Ascending aorta (tissue), 2 donors: ENCODE data around the gene MTCL1. TPM values are rescaled to one million over a fixed set of nuclear protein-coding genes. Genes with fewer than 3 reads are reported as not detected.

Experiments
- DNase-seq, 2 donors: peaks; one replicate each; pipeline ENCODE4 v3.0.0-alpha.2; 2019; ENCODE audit warnings: low spot score in 2 of 2
- H3K27ac ChIP-seq, 2 donors: fragments of 200-600 bp; sonication (generic); one replicate each; pipeline ENCODE4 v1.5.1; 2016 to 2017; ENCODE audit warnings: mild to moderate bottlenecking in 1 of 2
- H3K27me3 ChIP-seq: fragments of 200-600 bp; sonication (generic); one replicate; pipeline ENCODE4 v1.5.1; 2017
- H3K36me3 ChIP-seq, 2 donors: fragments of 200-600 bp; sonication (generic); one replicate each; pipeline ENCODE4 v1.5.1; 2016
- H3K4me1 ChIP-seq, 2 donors: fragments of 200-600 bp; sonication (generic); one replicate each; pipeline ENCODE4 v1.5.1; 2016 to 2017; ENCODE audit warnings: mild to moderate bottlenecking in 1 of 2
- H3K4me3 ChIP-seq, 2 donors: fragments of 200-600 bp; sonication (generic); one replicate each; pipeline ENCODE4 v1.5.1; 2016 to 2017; ENCODE audit warnings: mild to moderate bottlenecking in 1 of 2
- H3K9me3 ChIP-seq, 2 donors: fragments of 200-600 bp; sonication (generic); one replicate each; pipeline ENCODE4 v1.5.1; 2016
- CTCF ChIP-seq, 3 experiments: fragments of 200-600 bp in 2 of 3; fragments of 450-650 bp in 1 of 3; sonication (generic) in 2 of 3; IDR thresholded peaks; one replicate each; pipeline ENCODE4 v1.5.1; 2016 to 2019; ENCODE audit warnings: antibody characterized with exemption in 3 of 3, mild to moderate bottlenecking in 1 of 3, moderate library complexity in 1 of 3
- intact Hi-C: fragments of 100-400 bp; cut with DNase I; formaldehyde crosslinking; loops from one replicate; pipeline ENCODE4 v1.15.1; 2023
- total RNA-seq: library from RNA; depleted of rRNA; stranded (reverse); fragments of >200 nt; gene quantifications from one replicate; pipeline ENCODE4 v1.1.0, GENCODE V29; 2016

The MTCL1 gene
- total RNA-seq, 1 donor from 2014 or later: 105 TPM

- no peaks in the 10 kb centered on the region for H3K9me3 ChIP-seq
- no peak overlapping the region for H3K27ac ChIP-seq
- no peak for TF ChIP-seq CTCF (IDR thresholded peaks at IDR 0.05)
- DNase-seq: no peak
- peaks cover 2 to 8% of the 10 kb centered on the region in 2 donors for H3K36me3 ChIP-seq
- no peak overlapping the region for H3K4me3 ChIP-seq
- no peaks in the 10 kb centered on the region for H3K27me3 ChIP-seq
- H3K4me1 ChIP-seq: no peaks in the 10 kb centered on the region
- intact Hi-C loops: no loop called here
These were observed 116.2 kb downstream of the MTCL1 start for GRCh38 chr18:8821531-8821930.

- H3K36me3 ChIP-seq: peaks cover 2 to 8% of the 10 kb centered on the region in 2 donors
- no peaks in the 10 kb centered on the region for H3K27me3 ChIP-seq
- no peak overlapping the region for H3K27ac ChIP-seq
- H3K4me3 ChIP-seq: no peak overlapping the region
- intact Hi-C loops: no loop called here
- H3K9me3 ChIP-seq: no peaks in the 10 kb centered on the region
- no peaks in the 10 kb centered on the region for H3K4me1 ChIP-seq
- no peak for DNase-seq
- TF ChIP-seq CTCF (IDR thresholded peaks at IDR 0.05): no peak
These were observed 117.3 kb downstream of the MTCL1 start for GRCh38 chr18:8822643-8823042.

GRCh38 chr18:8823530-8823929, 118.2 kb downstream of the MTCL1 start:
- Histone ChIP-seq H3K4me1 (no peaks in the 10 kb centered on the region), H3K4me3 (no peak overlapping the region), H3K9me3 (no peaks in the 10 kb centered on the region), H3K36me3 (peaks cover 2 to 8% of the 10 kb centered on the region in 2 donors), H3K27me3 (no peaks in the 10 kb centered on the region), H3K27ac (no peak overlapping the region)
- TF ChIP-seq CTCF (IDR thresholded peaks at IDR 0.05): no peak
- no peak for DNase-seq
- intact Hi-C loops: no loop called here

- Histone ChIP-seq H3K4me1 (no peaks in the 10 kb centered on the region), H3K36me3 (peaks cover under 1 to 8% of the 10 kb centered on the region in 2 donors), H3K27ac (no peak overlapping the region), H3K4me3 (no peak overlapping the region), H3K27me3 (no peaks in the 10 kb centered on the region), H3K9me3 (no peaks in the 10 kb centered on the region)
- DNase-seq: no peak
- intact Hi-C loops: no loop called here
- no peak for TF ChIP-seq CTCF (IDR thresholded peaks at IDR 0.05)
These were observed 119.5 kb downstream of the MTCL1 start for GRCh38 chr18:8824846-8825245.

GRCh38 chr18:8825273-8825672, 119.9 kb downstream of the MTCL1 start:
- no peak overlapping the region for H3K27ac ChIP-seq
- no peaks in the 10 kb centered on the region for H3K4me1 ChIP-seq
- no peak for DNase-seq
- intact Hi-C loops: no loop called here
- H3K4me3 ChIP-seq: no peak overlapping the region
- no peaks in the 10 kb centered on the region for H3K27me3 ChIP-seq
- H3K36me3 ChIP-seq: peaks cover 0 to 8% of the 10 kb centered on the region in 2 donors
- no peak for TF ChIP-seq CTCF (IDR thresholded peaks at IDR 0.05)
- H3K9me3 ChIP-seq: no peaks in the 10 kb centered on the region

GRCh38 chr18:8825729-8826375, 120.5 kb downstream of the MTCL1 start:
- TF ChIP-seq CTCF (IDR thresholded peaks at IDR 0.05): no peak
- no peaks in the 10 kb centered on the region for H3K27me3 ChIP-seq
- H3K4me3 ChIP-seq: no peak overlapping the region
- H3K27ac ChIP-seq: no peak overlapping the region
- H3K9me3 ChIP-seq: no peaks in the 10 kb centered on the region
- intact Hi-C loops: no loop called here
- DNase-seq: no peak
- H3K4me1 ChIP-seq: no peaks in the 10 kb centered on the region
- peaks cover 0 to 8% of the 10 kb centered on the region in 2 donors for H3K36me3 ChIP-seq
